GM20000 (cell line): ENCODE measurements around the gene PLAC1.

Experiments used
- DNase-seq: peaks from one replicate; pipeline ENCODE4 v3.0.0; 2012; ENCODE audit warnings: low spot score
- TF ChIP-seq, protein P1 (sequence below): IDR thresholded peaks from 2 replicates; pipeline ENCODE4 v1.5.1; 2012; ENCODE audit warnings: mild to moderate bottlenecking, control low read depth; ENCODE audit errors: extremely low read depth, missing control alignments

The PLAC1 gene

DNA sequence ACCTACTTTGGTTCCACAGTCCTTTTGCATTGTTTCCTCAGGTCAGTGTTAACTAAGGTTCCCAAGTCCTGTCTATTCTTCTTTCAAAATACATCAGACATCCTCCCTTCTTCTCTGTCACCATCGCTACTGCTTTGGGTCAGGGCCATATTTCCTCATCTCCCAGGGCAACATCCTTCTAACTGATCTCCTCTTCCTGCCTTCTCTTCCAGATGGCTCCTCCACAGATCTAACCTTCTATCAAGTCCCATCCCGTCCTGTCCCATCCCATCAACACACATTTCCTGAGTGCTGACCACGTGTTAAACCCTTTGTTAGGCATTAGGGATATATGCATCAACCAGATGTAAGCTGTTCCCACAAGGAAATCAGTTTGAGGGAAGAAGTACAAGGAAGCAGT is 25.9 kb downstream of the PLAC1 start:
- TF ChIP-seq, protein P1, sequence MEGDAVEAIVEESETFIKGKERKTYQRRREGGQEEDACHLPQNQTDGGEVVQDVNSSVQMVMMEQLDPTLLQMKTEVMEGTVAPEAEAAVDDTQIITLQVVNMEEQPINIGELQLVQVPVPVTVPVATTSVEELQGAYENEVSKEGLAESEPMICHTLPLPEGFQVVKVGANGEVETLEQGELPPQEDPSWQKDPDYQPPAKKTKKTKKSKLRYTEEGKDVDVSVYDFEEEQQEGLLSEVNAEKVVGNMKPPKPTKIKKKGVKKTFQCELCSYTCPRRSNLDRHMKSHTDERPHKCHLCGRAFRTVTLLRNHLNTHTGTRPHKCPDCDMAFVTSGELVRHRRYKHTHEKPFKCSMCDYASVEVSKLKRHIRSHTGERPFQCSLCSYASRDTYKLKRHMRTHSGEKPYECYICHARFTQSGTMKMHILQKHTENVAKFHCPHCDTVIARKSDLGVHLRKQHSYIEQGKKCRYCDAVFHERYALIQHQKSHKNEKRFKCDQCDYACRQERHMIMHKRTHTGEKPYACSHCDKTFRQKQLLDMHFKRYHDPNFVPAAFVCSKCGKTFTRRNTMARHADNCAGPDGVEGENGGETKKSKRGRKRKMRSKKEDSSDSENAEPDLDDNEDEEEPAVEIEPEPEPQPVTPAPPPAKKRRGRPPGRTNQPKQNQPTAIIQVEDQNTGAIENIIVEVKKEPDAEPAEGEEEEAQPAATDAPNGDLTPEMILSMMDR: no peak

DNA sequence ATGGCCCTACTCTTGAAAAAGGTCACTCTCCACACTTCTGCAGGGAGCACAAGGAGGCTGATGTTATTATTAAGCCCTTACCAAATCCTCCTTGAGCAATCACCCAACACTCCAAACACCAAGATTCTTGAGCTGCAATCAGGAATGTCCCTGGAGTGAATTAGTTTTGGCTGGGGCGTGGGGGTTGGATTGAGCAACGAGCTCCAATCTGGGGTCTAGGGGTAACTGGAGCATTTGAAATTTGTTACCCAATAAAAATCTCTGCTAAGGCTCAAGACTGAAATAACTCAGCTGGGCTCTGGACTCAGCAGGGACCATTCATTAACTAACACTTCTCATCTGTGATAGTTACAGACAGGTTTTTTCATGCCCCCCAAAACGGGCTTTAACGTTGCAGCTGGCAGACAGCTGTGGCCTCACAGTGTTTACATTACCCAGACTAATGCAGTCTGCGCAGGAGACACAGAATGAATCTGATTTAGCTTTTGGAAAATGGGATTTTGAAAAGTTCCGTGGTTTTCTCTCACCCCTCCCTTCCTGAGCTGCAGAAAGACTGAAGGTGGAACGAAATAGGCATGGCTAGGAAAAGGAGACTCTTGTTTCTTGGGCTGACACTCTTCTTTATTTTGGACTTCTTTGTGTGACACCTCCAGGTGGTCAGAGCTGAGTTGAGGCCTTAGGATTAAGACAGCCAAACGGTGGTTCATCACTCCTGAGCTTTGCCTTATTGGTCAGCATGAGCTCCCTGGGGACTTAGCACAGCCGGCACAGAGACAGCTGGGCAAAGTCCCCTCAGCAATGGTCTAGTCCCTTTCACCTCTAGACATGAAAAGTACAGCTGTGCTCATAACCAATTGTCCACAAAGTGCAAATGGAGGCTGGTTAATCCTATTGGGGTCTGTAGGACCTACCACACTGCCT is 26.6 kb downstream of the PLAC1 start:
- TF ChIP-seq, protein P1: no peak
- no peak for DNase-seq

More for the DNA sequence above, 25.9 kb downstream of the PLAC1 start:
- DNase-seq: no peak

GRCh38 chrX:134628663-134629062 is 29.6 kb downstream of the PLAC1 start:
- no peak for DNase-seq
- TF ChIP-seq, protein P1: no peak

DNA sequence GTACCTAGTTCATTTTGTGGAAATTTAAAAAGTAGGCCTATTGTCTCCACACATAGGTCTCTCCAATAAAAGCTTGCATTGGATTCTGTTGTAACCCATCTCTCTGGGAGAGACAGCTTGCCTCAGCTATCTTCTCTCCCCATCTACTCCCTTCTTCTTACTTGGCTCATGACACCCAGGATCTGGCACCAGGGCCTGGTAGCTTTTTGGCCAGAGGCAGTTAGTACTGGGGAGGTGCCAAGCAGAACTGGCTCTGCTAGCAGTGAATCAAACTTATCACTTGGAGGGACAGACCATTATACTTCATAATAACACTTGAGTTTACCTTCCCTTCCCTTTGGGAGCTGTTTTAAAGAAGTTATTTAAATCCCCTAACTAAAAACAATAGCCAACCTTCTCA is 31.8 kb downstream of the PLAC1 start:
- DNase-seq: no peak
- TF ChIP-seq, protein P1: no peak

- DNase-seq: no peak
- TF ChIP-seq, protein P1: no peak
Observed at GRCh38 chrX:134625315-134625718, 33.0 kb downstream of the PLAC1 start.

- no peak for DNase-seq
- TF ChIP-seq, protein P1: no peak
Observed at GRCh38 chrX:134624046-134624430, 34.2 kb downstream of the PLAC1 start.

DNA sequence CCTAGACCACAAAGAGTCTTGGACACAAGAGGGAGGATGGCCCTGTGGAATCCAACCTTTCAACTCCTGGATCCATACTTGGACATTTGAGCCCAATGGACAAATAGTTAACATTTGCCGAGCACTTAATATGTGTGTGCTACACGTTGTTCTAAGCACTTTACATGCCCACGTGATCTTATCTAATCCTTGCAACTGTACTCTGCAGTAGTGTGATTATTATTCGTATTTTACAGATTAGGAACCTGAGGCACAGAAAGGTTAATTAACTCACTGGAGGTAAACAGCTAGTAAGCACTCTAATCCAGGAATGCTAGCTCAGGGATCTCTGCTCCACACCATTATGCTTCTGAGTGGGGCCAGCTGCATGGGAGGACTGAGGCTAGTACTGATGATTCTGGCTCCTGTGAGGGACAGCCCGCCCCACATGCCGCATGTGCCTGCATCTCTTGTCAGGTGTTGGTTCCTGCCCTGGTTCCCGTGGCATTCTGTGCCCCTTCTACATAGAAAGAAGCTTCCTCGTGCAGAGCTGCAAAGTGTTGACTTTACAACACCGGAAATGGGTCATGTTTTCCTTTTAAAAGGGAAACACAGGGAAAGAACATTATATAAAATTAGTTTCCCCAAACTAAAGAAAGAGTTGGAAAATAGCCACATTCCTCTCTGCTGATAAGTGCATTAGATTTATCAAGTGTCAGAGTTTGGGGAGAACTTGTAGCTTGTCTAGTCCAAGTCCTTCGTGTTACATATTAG is 34.8 kb downstream of the PLAC1 start:
- TF ChIP-seq, protein P1: no peak
- DNase-seq: no peak
